A673 (cell line): ENCODE results near the gene ZFP92. TPM values are rescaled to one million over a fixed set of nuclear protein-coding genes. Genes with fewer than 3 reads are reported as not detected.

ENCODE experiments used
- BruUV-seq: library from RNA; stranded (reverse); fragments of 400-500 nt; replicated peaks from 2 replicates; lab custom pipeline; 2021; lab: Mats Ljungman, UMichigan
- CTCF ChIA-PET: fragments of 300-600 bp; sonication (Branson Sonifier 250); formaldehyde crosslinking; loops from one replicate; lab custom pipeline; 2022; ENCODE audit warnings: antibody characterized with exemption; lab: Charles Lee
- POLR2A ChIA-PET: fragments of 300-600 bp; sonication (Branson Sonifier 250); formaldehyde crosslinking; loops from one replicate; lab custom pipeline; 2022; ENCODE audit warnings: antibody characterized with exemption; ENCODE audit not compliant: low non-redundant PET; lab: Charles Lee
- DNase-seq: peaks from one replicate; pipeline ENCODE4 v3.0.0-alpha.2; 2015; ENCODE audit warnings: low spot score
- H3K27ac ChIP-seq: fragments of 200-600 bp; sonication (generic); 2 replicates; pipeline ENCODE4 v1.5.1; 2016; ENCODE audit warnings: mixed run types, low read depth, mild to moderate bottlenecking, mixed read lengths, antibody characterized with exemption, low read length; ENCODE audit not compliant: poor library complexity, severe bottlenecking
- H3K27me3 ChIP-seq: fragments of 200-600 bp; sonication (generic); replicated peaks from 2 replicates; pipeline ENCODE4 v1.6.1; 2017; ENCODE audit warnings: mixed run types, low read depth, mild to moderate bottlenecking, mixed read lengths, antibody characterized with exemption, low read length; ENCODE audit not compliant: insufficient read depth, poor library complexity
- H3K36me3 ChIP-seq: fragments of 200-600 bp; sonication (generic); 2 replicates; pipeline ENCODE4 v1.6.1; 2016; ENCODE audit warnings: mixed run types, mild to moderate bottlenecking, mixed read lengths, antibody characterized with exemption, low read length; ENCODE audit not compliant: insufficient read depth, poor library complexity, severe bottlenecking
- H3K4me1 ChIP-seq: fragments of 200-600 bp; sonication (generic); 2 replicates; pipeline ENCODE4 v1.6.1; 2017; ENCODE audit warnings: mixed run types, mild to moderate bottlenecking, mixed read lengths, antibody characterized with exemption, low read length; ENCODE audit not compliant: insufficient read depth, poor library complexity, severe bottlenecking
- H3K4me3 ChIP-seq: fragments of 200-600 bp; sonication (generic); 2 replicates; pipeline ENCODE4 v1.5.1; 2016; ENCODE audit warnings: low read depth, mixed run types, mild to moderate bottlenecking, mixed read lengths, low read length; ENCODE audit not compliant: poor library complexity, severe bottlenecking
- H3K9me3 ChIP-seq: fragments of 200-600 bp; sonication (generic); 2 replicates; pipeline ENCODE4 v1.6.1; 2016; ENCODE audit warnings: mixed run types, low read depth, mild to moderate bottlenecking, mixed read lengths, antibody characterized with exemption, low read length; ENCODE audit not compliant: poor library complexity, severe bottlenecking
- CTCF ChIP-seq: fragments of 300-800, 200-600 bp; sonication (generic); conservative IDR thresholded peaks from 2 replicates; pipeline ENCODE4 v1.5.1; 2017; ENCODE audit warnings: low read depth, mild to moderate bottlenecking, antibody characterized with exemption, low read length, moderate library complexity, mixed read lengths
- EZH2 ChIP-seq: fragments of 200-600 bp; sonication (generic); IDR thresholded peaks from 2 replicates; pipeline ENCODE4 v1.6.1; 2017; ENCODE audit warnings: borderline replicate concordance, low read depth, mild to moderate bottlenecking, mixed read lengths, antibody characterized with exemption, low read length; ENCODE audit not compliant: poor library complexity, severe bottlenecking
- intact Hi-C: fragments of 100-400 bp; cut with micrococcal nuclease; formaldehyde crosslinking; loops from one replicate; pipeline ENCODE4 v1.10.0; 2022; ENCODE audit not compliant: unreplicated experiment
- total RNA-seq: library from RNA; stranded (reverse); gene quantifications from 2 replicates; pipeline ENCODE4 v1.2.3, GENCODE V29; 2021

The ZFP92 gene
- total RNA-seq, 1 experiment from 2014 or later: 0.41 TPM

GRCh38 chrX:153459986-153460385, 48.7 kb downstream of the ZFP92 start:
- H3K9me3 ChIP-seq: no peaks in the 10 kb centered on the region
- TF ChIP-seq EZH2 (no peak), CTCF (no peak)
- CTCF ChIA-PET: interaction anchor here (1.5 kb wide), 1 partner anchor 47 kb away, joined by 13 read pairs; no protein-coding TSS in a partner anchor
- H3K27ac ChIP-seq: no peak overlapping the region
- BruUV-seq: no TSS peak
- H3K4me3 ChIP-seq: no peak overlapping the region
- peaks cover 2% of the 10 kb centered on the region for H3K36me3 ChIP-seq
- POLR2A ChIA-PET: no interaction called here
- intact Hi-C loops: loop anchor here (2.0 kb wide), 1 partner anchor 47 kb away; no protein-coding TSS in a partner anchor
- DNase-seq: no peak
- no peaks in the 10 kb centered on the region for H3K27me3 ChIP-seq
- H3K4me1 ChIP-seq: no peaks in the 10 kb centered on the region

GRCh38 chrX:153460826-153461225, 49.6 kb downstream of the ZFP92 start:
- Histone ChIP-seq H3K27me3 (no peaks in the 10 kb centered on the region), H3K4me3 (no peak overlapping the region), H3K4me1 (no peaks in the 10 kb centered on the region), H3K27ac (no peak overlapping the region), H3K36me3 (peaks cover 5% of the 10 kb centered on the region), H3K9me3 (no peaks in the 10 kb centered on the region)
- intact Hi-C loops: loop anchor here (2.0 kb wide), 1 partner anchor 46 kb away; no protein-coding TSS in a partner anchor
- TF ChIP-seq CTCF (peak; percentile 86), EZH2 (no peak)
- CTCF ChIA-PET: interaction anchor here (0.6 to 1.5 kb wide), 7 partner anchors 10 to 48 kb away, joined by 4 to 13 read pairs (median 5); partner anchors contain the start of genes BGN, HAUS7 and TREX2
- no TSS peak for BruUV-seq
- DNase-seq: peak; percentile 61
- POLR2A ChIA-PET: no interaction called here

Other genes with a start within 250 kb of the ZFP92 start
- gene MAGEA1, start 232.2 kb upstream of the ZFP92 start, total RNA-seq: not detected in 2 replicates
- not detected in 2 replicates for gene PNMA6F, start 89.7 kb upstream of the ZFP92 start, total RNA-seq
- gene ZNF275, start 77.3 kb upstream of the ZFP92 start, total RNA-seq: 14.7 and 16.9 TPM in 2 replicates
- not detected in 2 replicates for gene PNMA6E, start 10.1 kb upstream of the ZFP92 start, total RNA-seq
- gene TREX2, start 34.6 kb downstream of the ZFP92 start, total RNA-seq: 0.77 and 2.1 TPM in 2 replicates
- 75.3 and 82.6 TPM in 2 replicates for gene HAUS7, start 59.1 kb downstream of the ZFP92 start, total RNA-seq
- 51.8 and 90.9 TPM in 2 replicates for gene BGN, start 83.5 kb downstream of the ZFP92 start, total RNA-seq
- gene ATP2B3, start 106.2 kb downstream of the ZFP92 start, total RNA-seq: 0.11 and 0.42 TPM in 2 replicates
- gene CCNQ, start 187.7 kb downstream of the ZFP92 start, total RNA-seq: 27.1 and 32.4 TPM in 2 replicates
- 0.92 and 1.4 TPM in 2 replicates for gene DUSP9, start 235.7 kb downstream of the ZFP92 start, total RNA-seq